Smooth muscle cell (in vitro differentiated cells): Measurements from ENCODE around the gene NDEL1. TPM values are rescaled to one million over a fixed set of nuclear protein-coding genes. Genes with fewer than 3 reads are reported as not detected.

Experiments used
- DNase-seq: peaks from one replicate; lab custom pipeline; 2025; ENCODE audit not compliant: unreplicated experiment; lab: John Stamatoyannopoulos, UW
- H2AFZ ChIP-seq: fragments of 200-600 bp; sonication (generic); 2 replicates; pipeline ENCODE4 v1.6.0; 2016; ENCODE audit warnings: antibody characterized with exemption, low read depth, mild to moderate bottlenecking
- H3F3A ChIP-seq: fragments of 200-600 bp; sonication (generic); 2 replicates; pipeline ENCODE4 v1.6.0; 2017; ENCODE audit warnings: antibody characterized with exemption, low read depth
- H3K27ac ChIP-seq: fragments of 200-600 bp; sonication (generic); 2 replicates; pipeline ENCODE4 v1.5.1; 2016; ENCODE audit warnings: low read depth, mild to moderate bottlenecking
- H3K27me3 ChIP-seq: fragments of 200-600 bp; sonication (generic); 2 replicates; pipeline ENCODE4 v1.6.1; 2016; ENCODE audit warnings: low read depth, mild to moderate bottlenecking
- H3K36me3 ChIP-seq: fragments of 200-600 bp; sonication (generic); 2 replicates; pipeline ENCODE4 v1.5.1; 2016; ENCODE audit warnings: low read depth
- H3K4me1 ChIP-seq: fragments of 200-600 bp; sonication (generic); 2 replicates; pipeline ENCODE4 v1.5.1; 2016; ENCODE audit warnings: low read depth
- H3K4me2 ChIP-seq: fragments of 200-600 bp; sonication (generic); 2 replicates; pipeline ENCODE4 v1.6.0; 2016; ENCODE audit warnings: mild to moderate bottlenecking
- H3K4me3 ChIP-seq: fragments of 200-600 bp; sonication (generic); 2 replicates; pipeline ENCODE4 v1.5.1; 2016; ENCODE audit warnings: mild to moderate bottlenecking
- H3K79me2 ChIP-seq: fragments of 200-600 bp; sonication (generic); 2 replicates; pipeline ENCODE4 v1.6.0; 2016; ENCODE audit warnings: low read depth, mild to moderate bottlenecking
- H3K9ac ChIP-seq: fragments of 200-600 bp; sonication (generic); 2 replicates; pipeline ENCODE4 v1.6.0; 2016; ENCODE audit warnings: low read depth
- H3K9me3 ChIP-seq: fragments of 200-600 bp; sonication (generic); replicated peaks from 2 replicates; pipeline ENCODE4 v1.5.1; 2016; ENCODE audit warnings: low read depth
- H4K20me1 ChIP-seq: fragments of 200-600 bp; sonication (generic); 2 replicates; pipeline ENCODE4 v1.6.0; 2016; ENCODE audit warnings: low read depth
- WGBS: methylation state at CpG from one replicate; pipeline ENCODE4 v1.1.7; 2016; ENCODE audit warnings: low lambda C conversion rate; 5-methylcytosine and 5-hydroxymethylcytosine counted together
- polyA plus RNA-seq: library from polyadenylated mRNA; unstranded; fragments of >200 nt; fragmentation: Nextera tagmentation; extraction: Ambion mirVana; gene quantifications from 2 replicates; pipeline ENCODE4 v1.2.1, GENCODE V29; 2016
- total RNA-seq: library from RNA; depleted of rRNA; stranded (reverse); fragments of >200 nt; gene quantifications from 2 replicates; pipeline ENCODE4 v1.2.3, GENCODE V29; 2014
- TF ChIP-seq, protein P1 (sequence below): fragments of 200-600 bp; sonication (generic); IDR thresholded peaks from 2 replicates; pipeline ENCODE4 v1.5.1; 2017; ENCODE audit warnings: borderline replicate concordance, mild to moderate bottlenecking, antibody characterized with exemption; ENCODE audit not compliant: insufficient read depth, poor library complexity, severe bottlenecking

NDEL1 gene
- total and polyA plus RNA-seq, 2 experiments from 2014 or later: 82.6 to 103 TPM

DNA sequence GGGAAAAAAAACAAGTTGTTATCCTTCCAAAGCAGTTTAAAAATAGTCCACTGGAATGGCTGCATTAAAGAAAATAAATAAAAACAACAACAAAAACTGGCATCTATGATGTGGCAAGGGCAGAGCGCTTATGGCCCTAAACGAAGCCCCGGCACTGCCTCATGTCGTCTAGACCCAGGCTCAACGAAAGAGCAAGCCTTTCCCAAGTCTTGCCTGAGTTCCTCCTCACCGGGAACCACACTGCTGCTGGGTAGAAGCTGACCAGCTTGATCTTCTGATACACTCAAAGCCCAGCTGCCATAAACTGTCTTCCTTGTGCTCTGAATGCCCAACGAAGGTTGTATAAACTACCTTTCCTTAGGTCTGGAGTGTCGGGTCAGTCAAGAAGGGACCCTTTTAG is 37.0 kb downstream of the NDEL1 start:
- H3K4me2 ChIP-seq: no peak overlapping the region
- peaks cover 100% of the 10 kb centered on the region for H4K20me1 ChIP-seq
- H3K27ac ChIP-seq: no peak overlapping the region
- TF ChIP-seq, protein P1, sequence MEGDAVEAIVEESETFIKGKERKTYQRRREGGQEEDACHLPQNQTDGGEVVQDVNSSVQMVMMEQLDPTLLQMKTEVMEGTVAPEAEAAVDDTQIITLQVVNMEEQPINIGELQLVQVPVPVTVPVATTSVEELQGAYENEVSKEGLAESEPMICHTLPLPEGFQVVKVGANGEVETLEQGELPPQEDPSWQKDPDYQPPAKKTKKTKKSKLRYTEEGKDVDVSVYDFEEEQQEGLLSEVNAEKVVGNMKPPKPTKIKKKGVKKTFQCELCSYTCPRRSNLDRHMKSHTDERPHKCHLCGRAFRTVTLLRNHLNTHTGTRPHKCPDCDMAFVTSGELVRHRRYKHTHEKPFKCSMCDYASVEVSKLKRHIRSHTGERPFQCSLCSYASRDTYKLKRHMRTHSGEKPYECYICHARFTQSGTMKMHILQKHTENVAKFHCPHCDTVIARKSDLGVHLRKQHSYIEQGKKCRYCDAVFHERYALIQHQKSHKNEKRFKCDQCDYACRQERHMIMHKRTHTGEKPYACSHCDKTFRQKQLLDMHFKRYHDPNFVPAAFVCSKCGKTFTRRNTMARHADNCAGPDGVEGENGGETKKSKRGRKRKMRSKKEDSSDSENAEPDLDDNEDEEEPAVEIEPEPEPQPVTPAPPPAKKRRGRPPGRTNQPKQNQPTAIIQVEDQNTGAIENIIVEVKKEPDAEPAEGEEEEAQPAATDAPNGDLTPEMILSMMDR: no peak
- H3K4me3 ChIP-seq: no peak overlapping the region
- no peaks in the 10 kb centered on the region for H3K4me1 ChIP-seq
- WGBS: 93% methylated on average over 8 of the region's 8 CpGs
- H3K9me3 ChIP-seq: no peaks in the 10 kb centered on the region
- H3K79me2 ChIP-seq: peaks cover 14% of the 10 kb centered on the region
- H3F3A ChIP-seq: peaks cover 38% of the 10 kb centered on the region
- H2AFZ ChIP-seq: no peak overlapping the region
- no peaks in the 10 kb centered on the region for H3K27me3 ChIP-seq
- no peak for DNase-seq
- H3K9ac ChIP-seq: no peak overlapping the region
- peaks cover 6% of the 10 kb centered on the region for H3K36me3 ChIP-seq

DNA sequence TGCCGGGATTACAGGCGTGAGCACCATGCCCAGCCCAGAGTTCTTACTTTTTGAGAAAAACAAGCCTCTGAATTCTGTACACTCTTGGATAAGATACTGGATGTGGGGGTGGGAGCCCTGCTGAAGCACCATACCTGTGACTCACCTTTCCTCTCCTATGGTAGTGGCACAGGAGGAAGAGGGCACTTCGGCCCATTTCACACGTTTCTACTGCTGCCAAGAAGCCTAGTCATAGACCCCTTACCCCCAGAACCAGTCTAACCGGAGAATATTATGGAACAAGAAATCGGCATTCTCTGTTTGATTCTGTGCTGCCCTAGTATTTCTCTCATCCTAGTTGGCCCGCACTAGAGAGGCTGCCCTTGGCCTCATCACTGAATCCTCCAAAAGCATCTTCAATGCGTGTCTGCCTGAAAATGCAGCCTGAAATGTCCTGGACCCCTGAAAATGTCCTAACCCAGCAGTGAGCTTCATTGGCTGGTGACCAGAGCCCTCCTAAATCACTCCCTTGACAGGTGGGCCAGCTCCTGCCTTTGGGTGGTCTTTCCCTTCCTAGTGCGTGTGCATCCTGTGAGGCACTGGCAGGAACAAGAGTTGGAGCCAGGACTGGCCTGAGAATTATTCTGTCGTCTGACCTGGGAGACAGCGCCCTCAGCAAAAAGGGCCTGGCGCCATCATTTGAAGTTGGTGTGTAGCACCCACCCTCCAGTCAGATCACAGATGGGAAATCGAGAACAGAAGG is 37.9 kb downstream of the NDEL1 start:
- WGBS: 97% methylated on average over 13 of the region's 13 CpGs
- H3K4me2 ChIP-seq: no peak overlapping the region
- no peaks in the 10 kb centered on the region for H3K9me3 ChIP-seq
- DNase-seq: no peak
- no peak overlapping the region for H3K9ac ChIP-seq
- no peak overlapping the region for H2AFZ ChIP-seq
- H4K20me1 ChIP-seq: peaks cover 98% of the 10 kb centered on the region
- peaks cover 6% of the 10 kb centered on the region for H3K36me3 ChIP-seq
- peaks cover 7% of the 10 kb centered on the region for H3K79me2 ChIP-seq
- no peak overlapping the region for H3K4me3 ChIP-seq
- H3K27me3 ChIP-seq: no peaks in the 10 kb centered on the region
- peaks cover 36% of the 10 kb centered on the region for H3F3A ChIP-seq
- TF ChIP-seq, protein P1: no peak
- H3K4me1 ChIP-seq: no peaks in the 10 kb centered on the region
- no peak overlapping the region for H3K27ac ChIP-seq

DNA sequence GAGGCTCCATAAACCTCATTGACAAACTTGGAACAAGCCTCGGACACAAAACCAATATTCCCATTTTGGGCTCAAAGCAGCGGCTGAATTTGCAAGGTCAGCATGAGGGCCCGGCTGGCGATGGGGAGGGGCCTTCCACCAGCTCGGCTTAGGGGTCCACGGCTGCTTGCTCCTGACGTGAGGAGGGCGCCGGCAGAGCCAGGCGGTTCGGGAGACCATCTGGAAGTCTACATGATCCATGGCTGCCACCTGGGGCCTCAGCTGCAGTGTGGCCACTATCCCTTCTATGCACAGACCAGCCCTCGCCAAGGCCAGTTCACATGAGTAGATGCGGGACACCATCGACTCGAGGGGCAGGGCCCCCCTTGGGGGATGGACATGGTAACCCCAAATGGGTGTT is 39.1 kb downstream of the NDEL1 start:
- Histone ChIP-seq H3K36me3 (peaks cover 11% of the 10 kb centered on the region), H3K9me3 (no peaks in the 10 kb centered on the region), H3K79me2 (no peaks in the 10 kb centered on the region), H3F3A (peaks cover 45% of the 10 kb centered on the region), H3K27ac (no peak overlapping the region), H3K9ac (no peak overlapping the region), H2AFZ (no peak overlapping the region), H3K4me3 (no peak overlapping the region), H3K27me3 (no peaks in the 10 kb centered on the region), H3K4me2 (no peak overlapping the region), H4K20me1 (peaks cover 93% of the 10 kb centered on the region), H3K4me1 (no peaks in the 10 kb centered on the region)
- DNase-seq: no peak
- 93% methylated on average over 15 of the region's 15 CpGs for WGBS
- TF ChIP-seq, protein P1: no peak

DNA sequence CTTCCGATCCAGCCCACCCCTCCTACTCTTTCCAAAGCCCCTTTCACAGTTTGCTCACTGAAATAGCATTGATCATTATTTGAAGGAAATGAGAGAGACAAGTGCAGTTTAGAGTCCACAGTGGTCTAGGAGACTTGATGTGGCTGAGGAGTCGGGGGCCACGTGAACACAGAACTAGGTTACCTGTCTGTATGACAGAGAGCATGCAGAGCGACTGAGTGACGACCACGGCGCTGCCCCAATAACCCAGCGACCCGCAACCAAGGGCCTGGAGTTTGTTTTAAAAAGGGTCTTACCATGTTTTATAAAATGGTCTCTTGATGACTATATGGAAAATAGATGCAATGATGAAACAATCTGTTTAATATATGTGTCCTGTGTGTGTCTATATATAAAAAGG is 39.5 kb downstream of the NDEL1 start:
- TF ChIP-seq, protein P1: no peak
- H3K79me2 ChIP-seq: no peaks in the 10 kb centered on the region
- no peak overlapping the region for H3K27ac ChIP-seq
- no peak overlapping the region for H3K4me3 ChIP-seq
- H3K27me3 ChIP-seq: no peaks in the 10 kb centered on the region
- no peaks in the 10 kb centered on the region for H3K4me1 ChIP-seq
- H3K9ac ChIP-seq: no peak overlapping the region
- peaks cover 45% of the 10 kb centered on the region for H3F3A ChIP-seq
- peaks cover 11% of the 10 kb centered on the region for H3K36me3 ChIP-seq
- H4K20me1 ChIP-seq: peaks cover 91% of the 10 kb centered on the region
- DNase-seq: no peak
- no peak overlapping the region for H2AFZ ChIP-seq
- H3K9me3 ChIP-seq: no peaks in the 10 kb centered on the region
- no peak overlapping the region for H3K4me2 ChIP-seq
- WGBS: 97% methylated on average over 9 of the region's 9 CpGs
